Upper lobe of left lung (tissue), 6 donors: Measurements from ENCODE around the gene PSME2. TPM values are rescaled to one million over a fixed set of nuclear protein-coding genes. Genes with fewer than 3 reads are reported as not detected.

Experiments
- ATAC-seq, 2 donors: fragments of 200-7000 bp; cut with Tn5 transposase; one replicate each; pipeline ENCODE4 v1.9.1; 2022; ENCODE audit warnings: mild to moderate bottlenecking in 2 of 2, moderate library complexity in 2 of 2; ENCODE audit not compliant: low FRiP score in 2 of 2
- DNase-seq, 2 donors: peaks; one replicate each; pipeline ENCODE4 v3.0.0-alpha.2; 2019 to 2020
- H3K27ac ChIP-seq, 4 donors: fragments of 200-600 bp; sonication (generic); one replicate each; pipeline ENCODE4 v1.5.1; 2016 to 2019
- H3K27me3 ChIP-seq, 4 donors: fragments of 200-600 bp; sonication (generic); one replicate each; pipeline ENCODE4 v1.5.1; 2017 to 2019
- H3K36me3 ChIP-seq, 4 donors: fragments of 200-600 bp; sonication (generic); one replicate each; pipeline ENCODE4 v1.5.1; 2016 to 2019
- H3K4me1 ChIP-seq, 4 donors: fragments of 200-600 bp; sonication (generic); one replicate each; pipeline ENCODE4 v1.5.1; 2018 to 2019
- H3K4me3 ChIP-seq, 4 donors: fragments of 200-600 bp; sonication (generic); one replicate each; pipeline ENCODE4 v1.5.1; 2017 to 2019; ENCODE audit warnings: mild to moderate bottlenecking in 2 of 4, moderate library complexity in 1 of 4
- H3K9me3 ChIP-seq, 4 donors: fragments of 200-600 bp; sonication (generic); one replicate each; pipeline ENCODE4 v1.5.1; 2018 to 2019
- EP300 ChIP-seq, 4 donors: sonication (generic); formaldehyde crosslinking; IDR thresholded peaks; one replicate each; pipeline ENCODE4 v1.5.1; 2017; ENCODE audit warnings: antibody characterized with exemption in 4 of 4, control low read depth in 2 of 4
- POLR2A ChIP-seq, 4 donors: fragments of 450-650 bp; IDR thresholded peaks; one replicate each; pipeline ENCODE4 v1.5.1; 2016 to 2017; ENCODE audit warnings: antibody characterized with exemption in 4 of 4, mild to moderate bottlenecking in 2 of 4
- POLR2AphosphoS5 ChIP-seq, 2 donors: sonication (generic); formaldehyde crosslinking; IDR thresholded peaks; one replicate each; pipeline ENCODE4 v1.5.1; 2017; ENCODE audit warnings: antibody characterized with exemption in 2 of 2
- WGBS, 2 donors: methylation state at CpG; one replicate each; pipeline ENCODE4 v1.1.5; 2017 to 2018; 5-methylcytosine and 5-hydroxymethylcytosine counted together
- total RNA-seq, 6 donors: library from RNA; depleted of rRNA in 4 of 6; stranded (reverse); fragments of >200 nt in 4 of 6; gene quantifications; one replicate each; pipeline versions ENCODE4 v1.1.0 to v1.2.1, GENCODE V29; 2016 to 2021
- TF ChIP-seq, protein P1 (sequence below), 6 experiments: fragments of 450-650 bp in 4 of 6; fragments of 200-600 bp in 2 of 6; sonication (generic) in 2 of 6; IDR thresholded peaks; one replicate each; pipeline ENCODE4 v1.5.1; 2016 to 2019; ENCODE audit warnings: antibody characterized with exemption in 6 of 6
- donor health status: DM: no; HTN: no; CAD: no; lungs with moderate emphysema.
- donor health status: DM: no; HTN: yes; CAD: no; lungs with severe emphysema.

PSME2 gene
- total RNA-seq, 6 donors from 2014 or later = 58.5 to 144 (median 84.4) TPM

DNA sequence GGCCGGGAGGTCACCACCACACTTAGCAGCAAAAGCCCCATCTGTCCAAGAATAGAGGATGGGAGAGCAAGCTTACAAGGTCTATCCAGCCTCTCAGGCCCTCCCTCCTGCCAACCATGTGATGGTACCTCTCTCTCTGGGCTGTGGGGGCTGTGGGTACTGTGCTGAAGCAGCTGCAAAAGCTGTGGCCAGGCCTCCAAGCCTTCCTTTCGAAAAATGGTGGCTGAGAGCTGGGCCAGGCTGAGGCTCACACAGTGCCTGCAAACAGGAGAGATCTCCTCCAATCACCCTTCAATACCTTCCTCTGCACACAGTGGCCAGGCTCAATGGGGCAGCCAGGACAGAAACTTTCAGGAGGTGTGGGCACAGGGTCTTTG, 41.1 kb upstream of the PSME2 start:
- Histone ChIP-seq H3K4me3 (peak overlapping the region in 1 of 4 donors; percentile 90), H3K36me3 (peaks cover 0 to 60% (median 43%) of the 10 kb centered on the region in 4 donors), H3K9me3 (no peaks in the 10 kb centered on the region), H3K27me3 (no peaks in the 10 kb centered on the region), H3K4me1 (peaks cover 14 to 24% (median 18%) of the 10 kb centered on the region in 4 donors), H3K27ac (peak overlapping the region in 2 of 4 donors; percentile 67 to 78)
- TF ChIP-seq POLR2A (IDR thresholded peaks at IDR 0.05) (no peak), POLR2AphosphoS5 (IDR thresholded peaks at IDR 0.05) (no peak)
- no peak for ATAC-seq
- DNase-seq = no peak
- WGBS, 2 donors = 92 to 94% methylated on average over 2 of the region's 2 CpGs

DNA sequence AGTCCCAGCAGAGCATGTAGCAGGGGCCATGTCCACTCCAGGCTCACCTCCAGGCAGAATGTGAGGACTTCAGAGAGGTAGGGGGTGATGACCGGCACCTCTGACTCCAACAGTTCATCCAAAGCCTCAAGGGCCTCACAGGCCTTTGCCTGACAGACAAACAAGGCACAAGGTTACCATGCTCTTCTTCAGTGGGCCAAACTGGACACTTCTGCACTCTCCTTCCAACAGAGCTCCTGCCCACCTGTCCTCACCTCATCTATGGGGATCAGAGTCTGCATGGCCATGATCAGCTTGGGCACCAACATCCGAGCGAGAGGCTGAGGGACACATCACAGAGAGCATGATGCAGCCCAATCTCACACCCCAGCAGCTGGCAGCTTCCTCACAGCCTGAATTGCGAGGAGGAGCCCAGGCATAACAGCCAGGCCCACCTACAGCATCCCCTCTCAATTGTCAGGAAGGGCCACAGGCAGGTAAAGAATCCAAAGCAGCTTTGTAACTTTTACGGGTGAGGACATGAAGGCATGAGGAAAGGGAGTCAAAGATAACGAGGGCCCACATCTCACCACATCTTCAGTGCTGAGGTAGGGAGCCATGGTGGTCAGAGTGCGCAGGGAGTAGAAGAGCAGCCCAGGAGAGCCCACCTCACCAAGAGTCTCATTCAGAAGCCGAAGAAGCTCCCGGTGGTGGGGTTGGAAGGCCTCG, 40.6 kb upstream of the PSME2 start:
- Histone ChIP-seq H3K4me3 (no peak overlapping the region), H3K27me3 (no peaks in the 10 kb centered on the region), H3K27ac (no peak overlapping the region), H3K4me1 (peaks cover 14 to 24% (median 18%) of the 10 kb centered on the region in 4 donors), H3K36me3 (peaks cover 0 to 60% (median 44%) of the 10 kb centered on the region in 4 donors), H3K9me3 (no peaks in the 10 kb centered on the region)
- TF ChIP-seq, protein P1, sequence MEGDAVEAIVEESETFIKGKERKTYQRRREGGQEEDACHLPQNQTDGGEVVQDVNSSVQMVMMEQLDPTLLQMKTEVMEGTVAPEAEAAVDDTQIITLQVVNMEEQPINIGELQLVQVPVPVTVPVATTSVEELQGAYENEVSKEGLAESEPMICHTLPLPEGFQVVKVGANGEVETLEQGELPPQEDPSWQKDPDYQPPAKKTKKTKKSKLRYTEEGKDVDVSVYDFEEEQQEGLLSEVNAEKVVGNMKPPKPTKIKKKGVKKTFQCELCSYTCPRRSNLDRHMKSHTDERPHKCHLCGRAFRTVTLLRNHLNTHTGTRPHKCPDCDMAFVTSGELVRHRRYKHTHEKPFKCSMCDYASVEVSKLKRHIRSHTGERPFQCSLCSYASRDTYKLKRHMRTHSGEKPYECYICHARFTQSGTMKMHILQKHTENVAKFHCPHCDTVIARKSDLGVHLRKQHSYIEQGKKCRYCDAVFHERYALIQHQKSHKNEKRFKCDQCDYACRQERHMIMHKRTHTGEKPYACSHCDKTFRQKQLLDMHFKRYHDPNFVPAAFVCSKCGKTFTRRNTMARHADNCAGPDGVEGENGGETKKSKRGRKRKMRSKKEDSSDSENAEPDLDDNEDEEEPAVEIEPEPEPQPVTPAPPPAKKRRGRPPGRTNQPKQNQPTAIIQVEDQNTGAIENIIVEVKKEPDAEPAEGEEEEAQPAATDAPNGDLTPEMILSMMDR (IDR thresholded peaks at IDR 0.05) = no peak
- TF ChIP-seq EP300 (IDR thresholded peaks at IDR 0.05) = no peak
- no peak for TF ChIP-seq POLR2A (IDR thresholded peaks at IDR 0.05)
- TF ChIP-seq POLR2AphosphoS5 (IDR thresholded peaks at IDR 0.05) = no peak
- DNase-seq = no peak
- 92 to 93% methylated on average over 8 to 10 of the region's 10 CpGs for WGBS, 2 donors
- no peak for ATAC-seq

DNA sequence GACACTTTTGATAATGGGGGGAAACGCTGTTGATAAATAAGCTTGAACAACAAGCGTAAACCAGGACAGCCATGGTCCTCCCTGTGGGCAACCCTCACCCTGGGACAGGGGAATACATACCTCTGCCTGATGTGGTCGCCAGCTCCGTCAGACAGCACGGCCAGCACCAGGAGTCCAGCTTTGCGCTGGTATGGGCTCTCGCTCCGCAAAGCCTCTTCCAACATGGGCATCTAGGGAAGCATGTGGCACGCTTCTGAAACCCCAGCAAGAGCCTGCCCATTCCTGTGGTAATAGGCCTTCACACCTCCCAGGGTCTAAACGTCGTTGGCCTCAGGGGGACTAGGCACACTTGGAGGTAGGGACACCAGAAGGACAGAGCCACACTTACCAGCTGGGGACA, 39.3 kb upstream of the PSME2 start:
- Histone ChIP-seq H3K4me3 (no peak overlapping the region), H3K9me3 (no peaks in the 10 kb centered on the region), H3K36me3 (peaks cover 5 to 65% (median 55%) of the 10 kb centered on the region in 4 donors), H3K27me3 (no peaks in the 10 kb centered on the region), H3K27ac (no peak overlapping the region), H3K4me1 (peaks cover 14 to 24% (median 18%) of the 10 kb centered on the region in 4 donors)
- ATAC-seq = no peak
- TF ChIP-seq POLR2AphosphoS5 (IDR thresholded peaks at IDR 0.05) (no peak), POLR2A (IDR thresholded peaks at IDR 0.05) (no peak)
- WGBS, 2 donors = 89 to 97% methylated on average over 4 to 11 of the region's 11 CpGs
- no peak for DNase-seq

DNA sequence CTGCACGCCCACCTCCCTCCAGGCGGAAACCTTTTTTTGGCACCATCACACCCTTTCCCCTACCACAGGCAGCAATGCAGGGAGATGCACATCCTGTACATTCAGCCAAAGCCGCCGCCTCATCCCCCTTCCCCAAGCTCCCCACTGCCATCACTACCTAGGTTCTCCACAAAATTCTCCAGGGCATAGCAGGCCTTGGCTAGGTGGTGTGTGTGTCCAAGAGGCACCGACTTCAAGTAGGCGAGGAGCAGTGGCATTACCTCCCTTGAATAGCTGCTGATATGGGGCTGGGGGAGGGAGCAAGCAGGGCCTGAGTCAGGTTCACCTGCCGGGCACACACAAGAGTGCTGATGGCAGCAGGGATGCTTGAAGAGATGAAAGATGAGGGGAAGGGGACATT, 38.6 kb upstream of the PSME2 start:
- Histone ChIP-seq H3K27ac (no peak overlapping the region), H3K27me3 (no peaks in the 10 kb centered on the region), H3K9me3 (no peaks in the 10 kb centered on the region), H3K4me3 (no peak overlapping the region), H3K36me3 (peaks cover 8 to 72% (median 62%) of the 10 kb centered on the region in 4 donors), H3K4me1 (peaks cover 14 to 24% (median 18%) of the 10 kb centered on the region in 4 donors)
- TF ChIP-seq POLR2AphosphoS5 (IDR thresholded peaks at IDR 0.05) (no peak), EP300 (IDR thresholded peaks at IDR 0.05) (no peak), POLR2A (IDR thresholded peaks at IDR 0.05) (no peak)
- TF ChIP-seq, protein P1 (IDR thresholded peaks at IDR 0.05) = no peak
- DNase-seq (no peak), ATAC-seq (no peak)
- 92 to 95% methylated on average over 7 of the region's 7 CpGs for WGBS, 2 donors

DNA sequence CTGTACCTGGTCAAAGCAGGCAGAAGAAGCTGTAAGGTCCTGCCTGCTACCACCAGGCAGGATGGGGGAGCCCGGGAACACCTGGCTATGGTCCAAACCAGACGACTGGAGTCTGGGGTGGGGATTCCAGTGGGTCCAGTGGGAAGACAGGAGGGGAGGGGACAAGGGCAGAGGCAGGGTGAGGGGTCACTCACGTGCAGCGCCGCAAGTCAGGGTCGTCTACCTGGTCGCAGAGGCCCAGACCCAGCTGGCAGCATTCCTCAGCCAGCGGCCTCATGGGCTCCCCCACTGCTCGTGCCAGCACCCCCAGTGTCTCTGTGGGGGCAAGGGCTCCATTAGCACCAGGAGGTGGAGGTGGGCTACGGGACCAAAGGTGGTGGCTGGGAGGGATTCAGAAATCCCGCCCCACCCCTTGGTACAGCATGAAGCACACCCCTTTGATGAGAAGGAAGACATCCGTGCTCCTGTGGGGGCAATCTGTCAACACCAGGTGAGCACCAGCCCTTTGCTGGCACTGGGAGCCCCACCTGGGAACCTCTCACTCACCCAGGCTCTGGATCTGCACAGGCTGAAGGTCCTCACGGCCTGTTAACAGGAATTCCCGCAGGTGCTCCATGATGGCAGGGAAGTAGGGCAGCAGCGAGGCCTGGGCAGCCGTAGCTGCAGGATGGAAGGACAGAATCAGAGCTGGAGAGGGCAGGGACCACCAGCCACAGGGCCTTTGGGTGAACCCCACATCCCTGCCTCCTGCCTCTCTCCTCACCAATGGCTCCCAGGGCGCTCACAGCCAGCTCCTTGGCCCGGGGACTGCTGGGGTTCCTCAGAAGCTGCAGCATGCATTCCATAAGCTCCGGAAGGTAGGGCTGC, 37.9 kb upstream of the PSME2 start:
- no peak overlapping the region for H3K4me3 ChIP-seq
- no peak overlapping the region for H3K27ac ChIP-seq
- TF ChIP-seq POLR2AphosphoS5 (IDR thresholded peaks at IDR 0.05) (no peak), EP300 (IDR thresholded peaks at IDR 0.05) (no peak), POLR2A (IDR thresholded peaks at IDR 0.05) (no peak)
- TF ChIP-seq, protein P1 (IDR thresholded peaks at IDR 0.05) = no peak
- H3K9me3 ChIP-seq = no peaks in the 10 kb centered on the region
- H3K4me1 ChIP-seq = peaks cover 14 to 21% (median 17%) of the 10 kb centered on the region in 4 donors
- ATAC-seq (no peak), DNase-seq (peak in 1 of 2 donors; percentile 57)
- H3K27me3 ChIP-seq = no peaks in the 10 kb centered on the region
- peaks cover 12 to 77% (median 69%) of the 10 kb centered on the region in 4 donors for H3K36me3 ChIP-seq
- WGBS, 2 donors = 89 to 96% methylated on average over 5 to 19 of the region's 19 CpGs
